SK-N-SH (cell line): ENCODE results near the gene CAMSAP1. TPM values are rescaled to one million over a fixed set of nuclear protein-coding genes. Genes with fewer than 3 reads are reported as not detected.

ENCODE experiments used
- CTCF ChIA-PET: fragments of 300-600, 350-600 bp; formaldehyde crosslinking; extraction: SDS; loops from one replicate; lab custom pipeline; 2021; lab: Yijun Ruan, JAX
- POLR2A ChIA-PET: fragments of 350-600 bp; sonication (Branson Sonifier 250); formaldehyde crosslinking; extraction: SDS; loops from one replicate; lab custom pipeline; 2020; ENCODE audit warnings: antibody characterized with exemption, inconsistent platforms; lab: Yijun Ruan, JAX
- DNase-seq: peaks from one replicate; pipeline ENCODE4 v3.0.0; 2012
- H2AFZ ChIP-seq: fragments of 200-600 bp; sonication (generic); 2 replicates; pipeline ENCODE4 v1.8.1; 2016; ENCODE audit warnings: antibody characterized with exemption, mild to moderate bottlenecking, low read depth
- H3F3A ChIP-seq: fragments of 200-600 bp; sonication (generic); replicated peaks from 2 replicates; pipeline ENCODE3; 2016; ENCODE audit warnings: antibody characterized with exemption, mild to moderate bottlenecking; ENCODE audit not compliant: insufficient read depth
- H3K27ac ChIP-seq, 2 experiments: fragments of 200-500 bp in 1 of 2; fragments of 200-600 bp in 1 of 2; sonication (Bioruptor generic) in 1 of 2; sonication (generic), shearing (Covaris generic) in 1 of 2; 2 replicates each; pipeline versions ENCODE4 v1.5.1 to v1.6.1; 2014 to 2016; ENCODE audit warnings: low read depth in 2 of 2, inconsistent platforms in 1 of 2, low read length in 1 of 2, mild to moderate bottlenecking in 1 of 2, mixed read lengths in 1 of 2
- H3K27me3 ChIP-seq: fragments of 200-600 bp; sonication (generic), shearing (Covaris generic); 2 replicates; pipeline ENCODE4 v1.6.1; 2016; ENCODE audit warnings: mixed run types; ENCODE audit not compliant: insufficient read depth
- H3K36me3 ChIP-seq, 2 experiments: fragments of 200-500 bp in 1 of 2; fragments of 200-600 bp in 1 of 2; sonication (Bioruptor generic) in 1 of 2; sonication (generic) in 1 of 2; replicated peaks in 1 of 2; 2 replicates each; pipeline versions ENCODE3 to v1.5.1; 2014 to 2016; ENCODE audit warnings: low read length in 1 of 2, mild to moderate bottlenecking in 1 of 2; ENCODE audit not compliant: insufficient read depth in 2 of 2, control insufficient read depth in 1 of 2
- H3K4me1 ChIP-seq, 2 experiments: fragments of 200-500 bp in 1 of 2; fragments of 200-600 bp in 1 of 2; sonication (Bioruptor generic) in 1 of 2; sonication (generic), shearing (Covaris generic) in 1 of 2; 2 replicates each; pipeline versions ENCODE4 v1.5.1 to v1.6.1; 2014 to 2016; ENCODE audit warnings: low read depth in 1 of 2, low read length in 1 of 2, mixed run types in 1 of 2; ENCODE audit not compliant: insufficient read depth in 2 of 2, control insufficient read depth in 1 of 2
- H3K4me2 ChIP-seq: fragments of 200-600 bp; sonication (generic), shearing (Covaris generic); 2 replicates; pipeline ENCODE4 v1.6.1; 2017; ENCODE audit warnings: mixed run types
- H3K4me3 ChIP-seq, 2 experiments: fragments of 200-500 bp in 1 of 2; fragments of 200-600 bp in 1 of 2; sonication (Bioruptor generic) in 1 of 2; sonication (generic), shearing (Covaris generic) in 1 of 2; 2 replicates each; pipeline versions ENCODE4 v1.5.1 to v1.8.1; 2014 to 2016; ENCODE audit warnings: low read depth in 2 of 2, inconsistent platforms in 1 of 2, low read length in 1 of 2, mild to moderate bottlenecking in 1 of 2, mixed read lengths in 1 of 2, moderate library complexity in 1 of 2
- H3K79me2 ChIP-seq: fragments of 200-600 bp; sonication (generic); 2 replicates; pipeline ENCODE4 v1.8.1; 2017; ENCODE audit warnings: mild to moderate bottlenecking; ENCODE audit not compliant: insufficient read depth
- H3K9ac ChIP-seq: fragments of 200-600 bp; sonication (generic); 2 replicates; pipeline ENCODE4 v1.6.1; 2017; ENCODE audit warnings: mixed run types
- H3K9me2 ChIP-seq: fragments of 200-600 bp; sonication (generic); 2 replicates; pipeline ENCODE4 v1.6.1; 2017; ENCODE audit warnings: mixed run types
- H3K9me3 ChIP-seq: fragments of 200-600 bp; sonication (generic); 2 replicates; pipeline ENCODE4 v1.6.1; 2017; ENCODE audit warnings: mixed run types, mild to moderate bottlenecking, moderate library complexity
- H4K20me1 ChIP-seq: fragments of 200-600 bp; sonication (generic); 2 replicates; pipeline ENCODE4 v1.6.1; 2017; ENCODE audit warnings: mild to moderate bottlenecking, mixed run types; ENCODE audit not compliant: insufficient read depth
- CHD2 ChIP-seq: fragments of 150-350 bp; IDR thresholded peaks from 2 replicates; pipeline ENCODE4 v1.6.1; 2018; ENCODE audit warnings: low read length; ENCODE audit not compliant: partially characterized antibody
- ELF1 ChIP-seq: IDR thresholded peaks from 2 replicates; pipeline ENCODE4 v1.4.0; 2012
- FOSL2 ChIP-seq: IDR thresholded peaks from 2 replicates; pipeline ENCODE4 v1.4.0; 2012; ENCODE audit warnings: low read depth, mild to moderate bottlenecking, moderate library complexity, borderline replicate concordance
- FOXJ3 ChIP-seq: sonication (generic); formaldehyde crosslinking; IDR thresholded peaks from 2 replicates; pipeline ENCODE4 v1.5.1; 2020; ENCODE audit warnings: mild to moderate bottlenecking, missing genetic modification reagents
- GABPA ChIP-seq: IDR thresholded peaks from 2 replicates; pipeline ENCODE4 v1.4.0; 2012; ENCODE audit warnings: low read depth, mild to moderate bottlenecking
- JUND ChIP-seq: IDR thresholded peaks from 2 replicates; pipeline ENCODE4 v1.4.0; 2012
- MXI1 ChIP-seq: IDR thresholded peaks from 2 replicates; pipeline ENCODE4 v1.6.1; 2012; ENCODE audit warnings: mild to moderate bottlenecking, low read depth, low read length, improper control_type of control experiment
- NRF1 ChIP-seq: IDR thresholded peaks from 2 replicates; pipeline ENCODE4 v1.6.1; 2012; ENCODE audit warnings: low read depth, mild to moderate bottlenecking, low read length
- RCOR1 ChIP-seq: fragments of 150-350 bp; IDR thresholded peaks from 2 replicates; pipeline ENCODE4 v1.6.1; 2017; ENCODE audit warnings: antibody characterized with exemption, low read length
- SIN3A ChIP-seq: IDR thresholded peaks from 2 replicates; pipeline ENCODE4 v1.6.1; 2012; ENCODE audit warnings: low read depth, mild to moderate bottlenecking, low read length, moderate library complexity, borderline replicate concordance
- TAF1 ChIP-seq: IDR thresholded peaks from 2 replicates; pipeline ENCODE4 v1.6.1; 2012; ENCODE audit warnings: low read depth, mild to moderate bottlenecking, low read length, moderate library complexity, borderline replicate concordance
- TCF12 ChIP-seq: IDR thresholded peaks from 2 replicates; pipeline ENCODE4 v1.4.0; 2012
- USF1 ChIP-seq: IDR thresholded peaks from 2 replicates; pipeline ENCODE4 v1.4.0; 2012; ENCODE audit warnings: low read depth, borderline replicate concordance
- WGBS: methylation state at CpG from one replicate; pipeline ENCODE4 v1.1.6; 2017; ENCODE audit warnings: low lambda C conversion rate; 5-methylcytosine and 5-hydroxymethylcytosine counted together
- polyA plus RNA-seq, 3 experiments: library from polyadenylated mRNA; depleted of rRNA; stranded (reverse); fragments of >200 nt; gene quantifications; 2 replicates each; pipeline ENCODE4 v1.2.3, GENCODE V29; 2012
- TF ChIP-seq, protein P1 (sequence below): fragments of 150-350 bp; IDR thresholded peaks from 2 replicates; pipeline ENCODE4 v1.6.1; 2017; ENCODE audit warnings: antibody characterized with exemption, low read length, low read depth, borderline replicate concordance
- TF ChIP-seq, protein P2 (sequence below): IDR thresholded peaks from 2 replicates; pipeline ENCODE4 v1.4.0; 2012; ENCODE audit warnings: low read depth, borderline replicate concordance
- TF ChIP-seq, protein P3 (sequence below): fragments of 150-350 bp; IDR thresholded peaks from 2 replicates; pipeline ENCODE4 v1.6.1; 2016; ENCODE audit warnings: mild to moderate bottlenecking, low read depth, low read length

Gene CAMSAP1
- polyA plus RNA-seq, 1 of the 3 experiments (the other 2 are of a cell fraction) = 8.9 TPM

DNA sequence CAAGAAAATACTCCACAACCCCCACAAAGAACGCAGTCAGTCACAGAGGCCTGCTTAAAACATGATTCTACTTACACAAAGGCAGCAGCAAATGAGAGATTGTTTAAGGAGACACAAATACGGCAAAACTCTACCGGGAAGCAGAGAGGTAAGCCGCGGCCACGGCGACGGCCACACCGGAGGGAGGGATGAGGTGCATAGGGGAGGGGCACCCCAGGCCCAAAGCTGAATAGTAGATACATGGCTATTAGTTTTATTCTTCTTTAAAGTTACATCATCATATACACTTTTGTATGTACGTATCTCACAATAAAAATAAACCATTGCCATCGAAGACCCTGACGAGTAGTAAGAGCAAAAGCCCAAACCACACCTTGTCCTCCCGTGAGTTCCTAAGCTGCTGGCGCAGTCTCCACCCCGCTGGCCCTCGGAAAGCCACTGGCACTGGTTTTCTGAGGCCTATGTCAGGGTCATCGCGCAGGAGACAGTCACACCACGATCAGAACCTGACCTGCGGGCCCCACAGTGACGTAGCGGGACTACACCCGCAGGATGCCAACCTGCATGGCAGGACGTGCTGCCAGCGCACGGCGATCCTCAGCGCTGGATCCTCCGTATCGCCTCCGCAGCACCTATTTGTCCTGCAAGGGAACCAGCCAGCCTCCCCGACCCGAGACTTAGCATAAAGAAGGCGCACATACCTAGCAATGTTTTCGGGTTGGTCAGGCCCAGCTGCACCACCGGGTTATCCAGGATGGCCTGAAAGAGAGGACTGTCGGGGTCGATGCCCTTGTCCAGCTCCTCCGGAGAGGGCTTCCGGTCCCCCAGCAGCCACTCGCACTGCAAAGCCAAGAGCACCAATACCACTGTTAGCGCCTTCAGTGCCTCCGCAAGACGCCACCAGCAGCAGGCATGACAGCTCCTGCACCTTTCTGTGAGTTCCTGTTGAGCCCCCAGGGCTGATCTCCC, 30.5 kb upstream of the CAMSAP1 start:
- Histone ChIP-seq H3K36me3 (peaks cover 12 to 42% of the 10 kb centered on the region in 2 experiments), H3K4me1 (no peaks in the 10 kb centered on the region), H3K4me3 (no peak overlapping the region), H3K9me2 (no peaks in the 10 kb centered on the region), H3K27me3 (no peaks in the 10 kb centered on the region), H3K9me3 (no peaks in the 10 kb centered on the region), H3F3A (no peaks in the 10 kb centered on the region), H3K27ac (no peak overlapping the region), H3K9ac (no peak overlapping the region), H4K20me1 (no peaks in the 10 kb centered on the region), H3K4me2 (no peak overlapping the region), H3K79me2 (no peaks in the 10 kb centered on the region), H2AFZ (no peak overlapping the region)
- no peak for DNase-seq
- TF ChIP-seq FOSL2 = no peak
- TF ChIP-seq RCOR1 = no peak
- TF ChIP-seq JUND = no peak
- CTCF ChIA-PET = no interaction called here
- 92% methylated on average over 15 of the region's 44 CpGs for WGBS
- POLR2A ChIA-PET = no interaction called here

DNA sequence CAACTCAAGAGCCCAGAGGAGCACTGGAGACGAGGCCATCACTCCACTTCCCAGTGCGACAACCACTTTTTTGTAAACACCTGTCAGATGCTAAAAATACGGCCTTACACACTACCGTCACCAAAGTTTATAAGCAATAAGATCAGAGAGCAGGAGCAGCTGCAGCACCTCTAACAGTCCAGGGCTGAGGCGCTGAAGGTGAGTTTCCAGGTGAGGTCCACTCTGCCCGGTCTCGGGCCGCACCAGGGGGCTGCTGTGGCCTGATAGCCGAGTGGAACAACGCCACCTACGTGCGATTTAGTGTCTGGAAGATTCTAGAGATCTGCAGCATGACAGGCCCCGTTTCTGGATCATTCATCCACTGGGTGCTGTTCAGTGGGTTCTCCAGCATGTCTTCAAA, 25.8 kb upstream of the CAMSAP1 start:
- H3K4me1 ChIP-seq = no peaks in the 10 kb centered on the region
- no peaks in the 10 kb centered on the region for H3K27me3 ChIP-seq
- no peak overlapping the region for H3K27ac ChIP-seq
- no peaks in the 10 kb centered on the region for H4K20me1 ChIP-seq
- CTCF ChIA-PET = no interaction called here
- no peaks in the 10 kb centered on the region for H3F3A ChIP-seq
- no peak overlapping the region for H3K4me3 ChIP-seq
- no peak for DNase-seq
- H3K9me3 ChIP-seq = no peaks in the 10 kb centered on the region
- TF ChIP-seq SIN3A (no peak), USF1 (no peak), MXI1 (no peak)
- H3K4me2 ChIP-seq = no peak overlapping the region
- POLR2A ChIA-PET = no interaction called here
- H3K36me3 ChIP-seq = peaks cover 16 to 41% of the 10 kb centered on the region in 2 experiments
- no peaks in the 10 kb centered on the region for H3K9me2 ChIP-seq
- H3K79me2 ChIP-seq = no peaks in the 10 kb centered on the region
- no peak overlapping the region for H2AFZ ChIP-seq
- 88% methylated on average over 6 of the region's 13 CpGs for WGBS
- no peak overlapping the region for H3K9ac ChIP-seq

- Histone ChIP-seq H3K27ac (no peak overlapping the region), H3K9ac (no peak overlapping the region), H3K9me3 (no peaks in the 10 kb centered on the region), H4K20me1 (no peaks in the 10 kb centered on the region), H3K36me3 (peaks cover 16 to 36% of the 10 kb centered on the region in 2 experiments), H3K79me2 (no peaks in the 10 kb centered on the region), H3K4me3 (no peak overlapping the region), H3K4me2 (no peak overlapping the region), H3K4me1 (no peaks in the 10 kb centered on the region), H3K9me2 (no peaks in the 10 kb centered on the region), H2AFZ (no peak overlapping the region), H3K27me3 (no peaks in the 10 kb centered on the region), H3F3A (no peaks in the 10 kb centered on the region)
- 92% methylated on average over 18 of the region's 18 CpGs for WGBS
- DNase-seq = no peak
- ChIA-PET CTCF (no interaction called here), POLR2A (no interaction called here)
- TF ChIP-seq MXI1 (no peak), JUND (no peak), GABPA (no peak), RCOR1 (no peak), FOXJ3 (CRISPR knock-in tag) (no peak), NRF1 (no peak), TCF12 (no peak), SIN3A (no peak), TAF1 (no peak), ELF1 (no peak), CHD2 (no peak)
- TF ChIP-seq, protein P1, sequence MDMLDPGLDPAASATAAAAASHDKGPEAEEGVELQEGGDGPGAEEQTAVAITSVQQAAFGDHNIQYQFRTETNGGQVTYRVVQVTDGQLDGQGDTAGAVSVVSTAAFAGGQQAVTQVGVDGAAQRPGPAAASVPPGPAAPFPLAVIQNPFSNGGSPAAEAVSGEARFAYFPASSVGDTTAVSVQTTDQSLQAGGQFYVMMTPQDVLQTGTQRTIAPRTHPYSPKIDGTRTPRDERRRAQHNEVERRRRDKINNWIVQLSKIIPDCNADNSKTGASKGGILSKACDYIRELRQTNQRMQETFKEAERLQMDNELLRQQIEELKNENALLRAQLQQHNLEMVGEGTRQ = no peak
- TF ChIP-seq, protein P2, sequence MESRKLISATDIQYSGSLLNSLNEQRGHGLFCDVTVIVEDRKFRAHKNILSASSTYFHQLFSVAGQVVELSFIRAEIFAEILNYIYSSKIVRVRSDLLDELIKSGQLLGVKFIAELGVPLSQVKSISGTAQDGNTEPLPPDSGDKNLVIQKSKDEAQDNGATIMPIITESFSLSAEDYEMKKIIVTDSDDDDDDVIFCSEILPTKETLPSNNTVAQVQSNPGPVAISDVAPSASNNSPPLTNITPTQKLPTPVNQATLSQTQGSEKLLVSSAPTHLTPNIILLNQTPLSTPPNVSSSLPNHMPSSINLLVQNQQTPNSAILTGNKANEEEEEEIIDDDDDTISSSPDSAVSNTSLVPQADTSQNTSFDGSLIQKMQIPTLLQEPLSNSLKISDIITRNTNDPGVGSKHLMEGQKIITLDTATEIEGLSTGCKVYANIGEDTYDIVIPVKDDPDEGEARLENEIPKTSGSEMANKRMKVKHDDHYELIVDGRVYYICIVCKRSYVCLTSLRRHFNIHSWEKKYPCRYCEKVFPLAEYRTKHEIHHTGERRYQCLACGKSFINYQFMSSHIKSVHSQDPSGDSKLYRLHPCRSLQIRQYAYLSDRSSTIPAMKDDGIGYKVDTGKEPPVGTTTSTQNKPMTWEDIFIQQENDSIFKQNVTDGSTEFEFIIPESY = no peak
- TF ChIP-seq, protein P3, sequence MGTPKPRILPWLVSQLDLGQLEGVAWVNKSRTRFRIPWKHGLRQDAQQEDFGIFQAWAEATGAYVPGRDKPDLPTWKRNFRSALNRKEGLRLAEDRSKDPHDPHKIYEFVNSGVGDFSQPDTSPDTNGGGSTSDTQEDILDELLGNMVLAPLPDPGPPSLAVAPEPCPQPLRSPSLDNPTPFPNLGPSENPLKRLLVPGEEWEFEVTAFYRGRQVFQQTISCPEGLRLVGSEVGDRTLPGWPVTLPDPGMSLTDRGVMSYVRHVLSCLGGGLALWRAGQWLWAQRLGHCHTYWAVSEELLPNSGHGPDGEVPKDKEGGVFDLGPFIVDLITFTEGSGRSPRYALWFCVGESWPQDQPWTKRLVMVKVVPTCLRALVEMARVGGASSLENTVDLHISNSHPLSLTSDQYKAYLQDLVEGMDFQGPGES = no peak
These were observed 25.3 kb upstream of the CAMSAP1 start for GRCh38 chr9:135932656-135933055.
